Naive thymus-derived CD8-positive, alpha-beta T cell (primary cell): ENCODE measurements around the gene MTMR11. TPM values are rescaled to one million over a fixed set of nuclear protein-coding genes. Genes with fewer than 3 reads are reported as not detected.

Source experiments
- ATAC-seq, 2 donors: fragments of 150-1000 bp; cut with Tn5 transposase in 1 of 2; sonication (Bioruptor Pico), chemical (Tn5 transposase) in 1 of 2; 1 replicate in 1 of 2; 2 replicates in 1 of 2; pipeline ENCODE4 v1.10.0; 2021; ENCODE audit warnings: mild to moderate bottlenecking in 2 of 2, moderate library complexity in 2 of 2
- POLR2A ChIA-PET: fragments of 350-600 bp; sonication (Branson Sonifier 250); formaldehyde crosslinking; loops from one replicate; lab custom pipeline; 2021; ENCODE audit warnings: antibody characterized with exemption; lab: Charles Lee
- DNase-seq, 10 donors: peaks; one replicate each; pipeline versions ENCODE4 v3.0.0 to v3.0.0-alpha.2; 2020 to 2022
- H3K27ac Mint-ChIP-seq, 10 donors: one replicate each; pipeline ENCODE4 v1.8.0; 2020 to 2022; ENCODE audit warnings: mild to moderate bottlenecking in 10 of 10, mixed read lengths in 10 of 10, moderate library complexity in 4 of 10, inconsistent platforms in 1 of 10
- H3K27me3 Mint-ChIP-seq, 5 donors: one replicate each; pipeline ENCODE4 v1.8.0; 2021 to 2022; ENCODE audit warnings: mixed read lengths in 5 of 5
- H3K36me3 Mint-ChIP-seq, 3 donors: one replicate each; pipeline ENCODE4 v1.8.0; 2020 to 2022; ENCODE audit warnings: mixed read lengths in 3 of 3, mild to moderate bottlenecking in 2 of 3, inconsistent platforms in 1 of 3
- H3K4me1 Mint-ChIP-seq, 4 donors: one replicate each; pipeline ENCODE4 v1.8.0; 2021 to 2022; ENCODE audit warnings: mixed read lengths in 4 of 4
- H3K4me3 Mint-ChIP-seq, 10 donors: one replicate each; pipeline ENCODE4 v1.8.0; 2020 to 2022; ENCODE audit warnings: mild to moderate bottlenecking in 10 of 10, mixed read lengths in 10 of 10, moderate library complexity in 6 of 10, inconsistent platforms in 1 of 10
- H3K9me3 Mint-ChIP-seq, 9 donors: one replicate each; pipeline ENCODE4 v1.8.0; 2020 to 2022; ENCODE audit warnings: mixed read lengths in 9 of 9, mild to moderate bottlenecking in 3 of 9, inconsistent platforms in 1 of 9, moderate library complexity in 1 of 9
- polyA plus RNA-seq, 3 donors: library from polyadenylated mRNA; unstranded; fragments of 300-500 nt; fragmentation: Illumina TruSeq; gene quantifications; one replicate each; pipeline ENCODE4 v1.2.3, GENCODE V29; 2021
- total RNA-seq, 8 experiments: library from RNA in 2 of 8; stranded (reverse) in 2 of 8; gene quantifications; one replicate each; pipeline ENCODE4 v1.2.3 and lab custom pipeline; 2021 to 2026

MTMR11 gene
- total and polyA plus RNA-seq, 5 experiments from 2014 or later, result 0.09 to 1.5 (median 1.5) TPM; not detected in 2

- Mint-ChIP-seq H3K36me3 (peaks cover 0 to 4% (median 3%) of the 10 kb centered on the region in 3 donors), H3K9me3 (no peaks in the 10 kb centered on the region), H3K4me1 (peaks cover 14 to 46% (median 42%) of the 10 kb centered on the region in 4 donors), H3K27ac (peak overlapping the region in 7 of 10 donors; percentile 31 to 85 (median 78)), H3K27me3 (peaks cover 0 to 4% (median 0%) of the 10 kb centered on the region in 5 donors), H3K4me3 (peak overlapping the region; percentile 68 to 93 (median 90))
- POLR2A ChIA-PET, result interaction anchor here (1.5 to 2.8 kb wide), 3 partner anchors 9 to 29 kb away, joined by 6 to 20 read pairs (median 15); partner anchors contain the start of gene SF3B4
- DNase-seq (no peak), ATAC-seq (peak; percentile 44 to 50)
These were observed 19.8 kb downstream of the MTMR11 start for GRCh38 chr1:149916898-149917252.

- peaks cover 0 to 4% (median 0%) of the 10 kb centered on the region in 5 donors for H3K27me3 Mint-ChIP-seq
- ATAC-seq, result peak; percentile 21 to 45
- peak overlapping the region; percentile 10 to 85 (median 72) for H3K27ac Mint-ChIP-seq
- DNase-seq, result no peak
- H3K4me3 Mint-ChIP-seq, result peak overlapping the region; percentile 68 to 93 (median 90)
- H3K36me3 Mint-ChIP-seq, result no peaks in the 10 kb centered on the region
- no peaks in the 10 kb centered on the region for H3K9me3 Mint-ChIP-seq
- peaks cover 14 to 46% (median 42%) of the 10 kb centered on the region in 4 donors for H3K4me1 Mint-ChIP-seq
- POLR2A ChIA-PET, result interaction anchor here (1.5 to 2.8 kb wide), 3 partner anchors 10 to 29 kb away, joined by 6 to 20 read pairs (median 15); partner anchors contain the start of gene SF3B4
These were observed 20.3 kb downstream of the MTMR11 start for GRCh38 chr1:149916193-149916897.

GRCh38 chr1:149915429-149916192 is 21.1 kb downstream of the MTMR11 start:
- ATAC-seq, result no peak
- H3K27ac Mint-ChIP-seq, result peak overlapping the region; percentile 10 to 85 (median 66)
- peaks cover 14 to 46% (median 42%) of the 10 kb centered on the region in 4 donors for H3K4me1 Mint-ChIP-seq

GRCh38 chr1:149914545-149914944 is 22.1 kb downstream of the MTMR11 start:
- no peak overlapping the region for H3K4me3 Mint-ChIP-seq

More at GRCh38 chr1:149915429-149916192, 21.1 kb downstream of the MTMR11 start:
- Mint-ChIP-seq H3K9me3 (no peaks in the 10 kb centered on the region), H3K4me3 (peak overlapping the region; percentile 68 to 93 (median 90)), H3K36me3 (no peaks in the 10 kb centered on the region), H3K27me3 (peaks cover 0 to 4% (median 0%) of the 10 kb centered on the region in 5 donors)
- DNase-seq, result no peak
- POLR2A ChIA-PET, result interaction anchor here (1.5 to 2.8 kb wide), 3 partner anchors 11 to 28 kb away, joined by 6 to 20 read pairs (median 15); partner anchors contain the start of gene SF3B4

GRCh38 chr1:149906570-149907075 is 30.1 kb downstream of the MTMR11 start:
- ATAC-seq (no peak), DNase-seq (no peak)
- Mint-ChIP-seq H3K4me1 (peaks cover 0 to 5% (median 1%) of the 10 kb centered on the region in 4 donors), H3K36me3 (peaks cover 0 to 3% (median 0%) of the 10 kb centered on the region in 3 donors), H3K27me3 (no peaks in the 10 kb centered on the region), H3K27ac (no peak overlapping the region), H3K9me3 (no peaks in the 10 kb centered on the region), H3K4me3 (peak overlapping the region in 1 of 10 donors; percentile 35)
- POLR2A ChIA-PET, result interaction anchor here (1.8 kb wide), 1 partner anchor 19 kb away, joined by 11 read pairs; a partner anchor contains a TSS

More at GRCh38 chr1:149914545-149914944, 22.1 kb downstream of the MTMR11 start:
- peak overlapping the region in 4 of 10 donors; percentile 38 to 78 (median 64) for H3K27ac Mint-ChIP-seq
- POLR2A ChIA-PET, result interaction anchor here (2.8 kb wide), 1 partner anchor 14 kb away, joined by 15 read pairs; the partner anchor contains the start of gene SF3B4
- peaks cover 14 to 46% (median 42%) of the 10 kb centered on the region in 4 donors for H3K4me1 Mint-ChIP-seq
- ATAC-seq (no peak), DNase-seq (no peak)
- no peaks in the 10 kb centered on the region for H3K36me3 Mint-ChIP-seq
- H3K9me3 Mint-ChIP-seq, result no peaks in the 10 kb centered on the region
- H3K27me3 Mint-ChIP-seq, result peaks cover 0 to 4% (median 0%) of the 10 kb centered on the region in 5 donors

GRCh38 chr1:149903836-149904491 is 32.7 kb downstream of the MTMR11 start:
- Mint-ChIP-seq H3K4me3 (no peak overlapping the region), H3K4me1 (peaks cover 7 to 24% (median 16%) of the 10 kb centered on the region in 4 donors), H3K9me3 (peaks cover 0 to 4% (median 0%) of the 10 kb centered on the region in 9 donors), H3K27ac (peak overlapping the region in 2 of 10 donors; percentile 51 to 55), H3K27me3 (no peaks in the 10 kb centered on the region), H3K36me3 (peaks cover 0 to 3% (median 0%) of the 10 kb centered on the region in 3 donors)
- no peak for DNase-seq
- no peak for ATAC-seq
- POLR2A ChIA-PET, result interaction anchor here (0.6 kb wide), 1 partner anchor 579 kb away, joined by 10 read pairs; no protein-coding TSS in a partner anchor

- peaks cover 6 to 26% (median 17%) of the 10 kb centered on the region in 4 donors for H3K4me1 Mint-ChIP-seq
- peak within 1 kb of the TSS; percentile 89 to 98 (median 96) for H3K27ac Mint-ChIP-seq
- peaks cover 0 to 2% (median 0%) of the 10 kb centered on the region in 5 donors for H3K27me3 Mint-ChIP-seq
- peak; percentile 66 to 89 (median 76) for DNase-seq
- H3K36me3 Mint-ChIP-seq, result no peaks in the 10 kb centered on the region
- peaks cover 0 to 4% (median 0%) of the 10 kb centered on the region in 9 donors for H3K9me3 Mint-ChIP-seq
- H3K4me3 Mint-ChIP-seq, result peak within 1 kb of the TSS; percentile 85 to 96 (median 94)
- peak; percentile 98 to 99 for ATAC-seq
- POLR2A ChIA-PET, result interaction anchor here (1.0 to 5.5 kb wide), 9 partner anchors 12 to 250 kb away, joined by 3 to 88 read pairs (median 4); partner anchors contain the start of genes PLEKHO1 and SF3B4
These were observed 37.0 kb downstream of the MTMR11 start, which contains the start of gene BOLA1 for GRCh38 chr1:149899460-149900284. Gene BOLA1 (plus strand): TSS chr1:149899568. CDS start chr1:149900060, 492 bp downstream.

- Mint-ChIP-seq H3K4me1 (peaks cover 6 to 21% (median 17%) of the 10 kb centered on the region in 4 donors), H3K36me3 (no peaks in the 10 kb centered on the region), H3K9me3 (peaks cover 0 to 4% (median 0%) of the 10 kb centered on the region in 9 donors), H3K27me3 (peaks cover 0 to 2% (median 0%) of the 10 kb centered on the region in 5 donors), H3K4me3 (no peak overlapping the region), H3K27ac (no peak overlapping the region)
- no peak for ATAC-seq
- POLR2A ChIA-PET, result interaction anchor here (1.2 kb wide), 1 partner anchor 9 kb away, joined by 8 read pairs; a partner anchor contains a TSS
- DNase-seq, result no peak
These were observed 40.1 kb downstream of the MTMR11 start for GRCh38 chr1:149896575-149896974.

GRCh38 chr1:149888999-149889289 is 47.7 kb downstream of the MTMR11 start:
- Mint-ChIP-seq H3K4me3 (no peak overlapping the region), H3K9me3 (no peaks in the 10 kb centered on the region), H3K4me1 (peaks cover 0 to 4% (median under 1%) of the 10 kb centered on the region in 4 donors), H3K36me3 (no peaks in the 10 kb centered on the region), H3K27ac (no peak overlapping the region), H3K27me3 (no peaks in the 10 kb centered on the region)
- DNase-seq (no peak), ATAC-seq (no peak)
- POLR2A ChIA-PET, result interaction anchor here (1.4 to 7.6 kb wide), 14 partner anchors 10 to 1169 kb away, joined by 4 to 353 read pairs (median 22); partner anchors contain the start of genes ANP32E, BOLA1, PLEKHO1 and SF3B4

- POLR2A ChIA-PET, result interaction anchor here (0.5 to 7.6 kb wide), 36 partner anchors 8 to 1169 kb away, joined by 3 to 353 read pairs (median 9); partner anchors contain the start of genes ANP32E, BOLA1, CIART and OTUD7B
- Mint-ChIP-seq H3K27me3 (no peaks in the 10 kb centered on the region), H3K4me3 (no peak overlapping the region), H3K4me1 (peaks cover 0 to 5% (median 2%) of the 10 kb centered on the region in 4 donors), H3K36me3 (no peaks in the 10 kb centered on the region), H3K27ac (no peak overlapping the region), H3K9me3 (no peaks in the 10 kb centered on the region)
- DNase-seq (peak in 6 of 10 donors; percentile 50 to 81 (median 64)), ATAC-seq (peak in 1 of 2 donors; percentile 8)
These were observed 48.3 kb downstream of the MTMR11 start for GRCh38 chr1:149888247-149888998.
